ENCODE data around the gene DKK2. TPM values are rescaled to one million over a fixed set of nuclear protein-coding genes. Genes with fewer than 3 reads are reported as not detected.

DKK2 gene, protein sequence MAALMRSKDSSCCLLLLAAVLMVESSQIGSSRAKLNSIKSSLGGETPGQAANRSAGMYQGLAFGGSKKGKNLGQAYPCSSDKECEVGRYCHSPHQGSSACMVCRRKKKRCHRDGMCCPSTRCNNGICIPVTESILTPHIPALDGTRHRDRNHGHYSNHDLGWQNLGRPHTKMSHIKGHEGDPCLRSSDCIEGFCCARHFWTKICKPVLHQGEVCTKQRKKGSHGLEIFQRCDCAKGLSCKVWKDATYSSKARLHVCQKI
- total RNA-seq (2014; rRNA removed; shearing (Covaris generic)): 3.8 and 4.4 TPM in 2 replicates
- polyA plus RNA-seq (2015; cell fraction: cytosol; rRNA removed): 0.77 and 2.0 TPM in 2 replicates
- 1.2 and 1.7 TPM in 2 replicates for polyA plus RNA-seq (2015; cell fraction: nucleus; rRNA removed)

DNA sequence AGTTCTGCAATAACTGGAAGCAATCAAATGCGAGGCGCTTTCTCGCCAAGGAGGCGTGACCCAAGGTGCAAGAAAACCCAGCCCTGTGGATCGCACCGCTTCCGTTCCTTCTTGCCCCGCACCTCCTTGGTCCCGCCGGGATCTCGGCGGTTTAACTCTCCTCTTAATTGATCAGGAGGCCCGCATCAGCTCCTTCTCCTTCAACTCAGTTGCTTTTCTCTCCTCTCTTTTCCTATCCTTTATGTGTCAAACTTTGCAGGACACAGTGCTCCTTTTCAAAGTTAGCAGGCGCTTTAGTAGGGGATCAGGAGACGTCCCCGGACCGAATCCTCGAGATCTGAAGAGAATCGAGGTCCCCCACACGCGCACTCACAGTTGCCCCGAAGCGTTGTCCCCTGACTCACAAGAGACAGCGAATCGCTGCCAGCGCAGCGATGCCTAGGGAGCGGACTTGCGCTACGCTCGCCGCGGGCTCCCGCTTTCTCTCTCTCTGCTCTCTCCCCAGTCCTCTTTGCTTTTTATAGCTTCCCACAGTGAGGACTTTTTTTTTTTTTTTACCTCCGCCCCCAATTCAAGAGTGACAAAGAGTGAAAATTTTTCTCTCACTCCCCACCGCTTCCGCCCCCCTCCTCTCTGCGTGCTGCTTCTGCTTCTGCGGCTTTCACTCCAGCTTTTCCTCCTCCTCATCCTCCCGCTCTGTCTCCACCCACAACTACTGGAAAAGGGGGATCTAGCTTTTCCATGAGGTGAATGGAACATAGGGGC is at the start of gene DKK2:
DKK2 (minus strand) TSS at position 495 of the 765 bp plus-strand sequence. CDS start 722 bp downstream, outside the sequence.
- in situ Hi-C loops (cut with HindIII; ENCODE audit: low pct_unique_long_range_greater_than_20kb, low sequenced_read_pairs): no loop called here
- no peak for DNase-seq (ENCODE audit: low read depth, low spot score)

DNA sequence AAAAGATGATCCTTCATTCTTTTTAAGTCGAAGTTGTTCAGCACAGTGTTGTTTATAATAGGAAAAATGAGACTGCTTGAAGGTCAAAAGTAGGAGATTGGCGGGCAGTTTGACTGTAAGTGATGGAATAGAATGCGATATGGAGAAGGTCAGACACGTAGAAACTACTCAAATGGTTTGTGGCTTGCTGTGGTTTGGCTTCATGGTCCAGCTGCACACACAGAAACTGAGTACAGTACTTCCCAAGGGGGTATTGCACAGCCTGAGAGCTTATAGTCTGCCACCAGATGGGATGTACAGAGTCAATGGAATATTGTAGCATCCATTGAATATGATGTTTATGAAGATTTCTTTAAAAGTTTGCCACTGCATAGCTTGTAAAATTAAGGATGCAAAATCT is 41.1 kb upstream of the DKK2 start:
- in situ Hi-C loops (cut with HindIII; ENCODE audit: low pct_unique_long_range_greater_than_20kb, low sequenced_read_pairs): no loop called here
- DNase-seq (ENCODE audit: low read depth, low spot score): no peak

GRCh38 chr4:107072836-107073736 is 37.0 kb upstream of the DKK2 start:
- DNase-seq (ENCODE audit: low read depth, low spot score): no peak
- in situ Hi-C loops (cut with HindIII; ENCODE audit: low pct_unique_long_range_greater_than_20kb, low sequenced_read_pairs): no loop called here

DNA sequence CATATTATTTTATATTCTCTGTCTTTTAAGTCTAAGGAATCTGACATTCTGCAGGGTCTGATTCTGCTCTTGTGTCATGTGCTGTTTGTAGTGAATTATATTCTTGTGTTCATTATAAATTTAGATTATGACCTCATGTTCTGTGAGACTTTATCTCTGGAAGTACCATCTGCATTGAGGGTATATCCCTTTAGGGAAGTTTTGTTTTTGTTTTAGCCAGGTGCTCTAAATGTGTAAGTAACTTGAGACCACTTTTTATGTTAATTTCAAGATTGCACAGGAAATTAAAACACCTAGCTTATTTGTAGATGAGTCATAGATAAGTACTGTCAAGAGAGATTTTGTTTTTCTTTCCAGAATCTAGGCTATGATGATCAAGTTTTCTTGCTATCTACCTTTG is 35.0 kb upstream of the DKK2 start:
- DNase-seq (ENCODE audit: low read depth, low spot score): no peak
- in situ Hi-C loops (cut with HindIII; ENCODE audit: low pct_unique_long_range_greater_than_20kb, low sequenced_read_pairs): no loop called here

DNA sequence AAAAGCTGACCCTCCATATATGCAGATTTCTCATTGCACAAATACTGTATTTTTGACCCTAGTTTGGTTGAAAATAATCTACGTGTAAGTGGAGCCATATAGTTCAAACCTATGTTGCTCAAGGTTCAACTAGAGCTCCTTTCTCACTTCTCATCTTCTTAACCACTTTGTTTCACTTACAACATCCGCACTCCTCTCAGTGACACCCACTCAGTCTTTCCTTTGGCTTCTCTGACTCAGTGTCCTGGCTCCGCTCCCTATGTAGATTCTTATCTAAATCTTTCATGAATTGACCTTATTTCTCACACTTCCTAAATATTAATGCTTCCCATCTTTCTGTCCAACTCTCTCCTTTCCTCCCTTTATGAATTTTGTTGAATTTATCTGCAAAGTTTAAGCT is 32.9 kb upstream of the DKK2 start:
- in situ Hi-C loops (cut with HindIII; ENCODE audit: low pct_unique_long_range_greater_than_20kb, low sequenced_read_pairs): no loop called here
- no peak for DNase-seq (ENCODE audit: low read depth, low spot score)

GRCh38 chr4:107068116-107068515 is 32.0 kb upstream of the DKK2 start:
- in situ Hi-C loops (cut with HindIII; ENCODE audit: low pct_unique_long_range_greater_than_20kb, low sequenced_read_pairs): no loop called here
- DNase-seq (ENCODE audit: low read depth, low spot score): no peak

DNA sequence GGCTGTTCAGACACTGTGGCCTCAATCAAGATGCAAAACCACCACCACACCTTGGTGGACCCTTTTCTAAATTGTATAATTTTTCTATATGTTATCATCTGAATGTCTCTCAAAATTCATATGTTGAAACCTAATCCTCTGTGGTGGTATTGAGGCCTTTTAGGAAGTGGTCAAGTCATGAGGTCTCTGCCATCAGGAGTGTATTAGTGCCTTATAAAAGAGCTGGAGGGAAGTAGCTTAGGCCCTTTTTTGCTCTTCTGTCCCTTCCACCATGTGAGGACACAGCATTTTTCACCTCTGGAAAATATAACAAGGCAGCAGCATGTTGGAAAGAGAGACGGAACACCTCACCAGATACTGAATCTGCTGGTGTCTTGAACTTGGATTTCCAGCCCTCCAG is 30.5 kb upstream of the DKK2 start:
- DNase-seq (ENCODE audit: low read depth, low spot score): no peak
- in situ Hi-C loops (cut with HindIII; ENCODE audit: low pct_unique_long_range_greater_than_20kb, low sequenced_read_pairs): no loop called here

DNA sequence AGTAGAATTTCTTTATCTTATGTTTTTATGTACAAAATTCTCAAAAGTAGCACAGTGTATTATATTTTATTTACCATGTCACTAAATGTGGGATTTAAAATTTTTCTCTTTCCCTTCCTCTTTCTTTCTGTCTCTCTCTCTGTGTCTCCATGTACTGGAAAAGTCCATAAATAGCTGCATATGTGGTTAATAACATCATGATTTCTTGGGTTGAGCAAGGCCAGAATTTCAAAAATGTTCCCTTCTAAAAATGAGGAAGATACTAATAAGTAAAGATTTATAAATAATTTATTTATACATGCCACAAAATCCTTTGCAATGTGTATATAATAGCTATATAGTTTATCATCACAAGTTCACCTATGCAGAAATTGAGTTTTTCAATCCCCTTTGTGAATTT is 29.1 kb upstream of the DKK2 start:
- no peak for DNase-seq (ENCODE audit: low read depth, low spot score)
- in situ Hi-C loops (cut with HindIII; ENCODE audit: low pct_unique_long_range_greater_than_20kb, low sequenced_read_pairs): no loop called here

DNA sequence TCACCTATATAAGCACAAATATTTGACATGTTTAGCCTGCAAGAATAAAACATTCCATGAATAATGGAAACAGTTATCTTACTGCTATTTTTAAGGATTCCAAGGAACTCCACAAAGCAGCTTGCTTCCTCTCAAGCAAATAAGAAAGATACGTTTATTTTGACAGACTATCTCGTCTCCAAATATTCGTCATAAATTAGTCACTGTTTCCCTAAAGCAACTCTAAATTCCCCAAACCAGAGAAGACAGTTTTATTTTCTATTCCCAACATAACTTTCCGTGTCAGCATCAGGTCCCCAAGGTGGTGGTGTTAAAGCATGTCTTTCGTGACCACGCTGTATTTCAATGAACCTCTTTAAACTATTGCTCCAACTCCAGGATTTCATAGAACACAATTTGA is 24.3 kb upstream of the DKK2 start:
- in situ Hi-C loops (cut with HindIII; ENCODE audit: low pct_unique_long_range_greater_than_20kb, low sequenced_read_pairs): no loop called here
- DNase-seq (ENCODE audit: low read depth, low spot score): no peak

DNA sequence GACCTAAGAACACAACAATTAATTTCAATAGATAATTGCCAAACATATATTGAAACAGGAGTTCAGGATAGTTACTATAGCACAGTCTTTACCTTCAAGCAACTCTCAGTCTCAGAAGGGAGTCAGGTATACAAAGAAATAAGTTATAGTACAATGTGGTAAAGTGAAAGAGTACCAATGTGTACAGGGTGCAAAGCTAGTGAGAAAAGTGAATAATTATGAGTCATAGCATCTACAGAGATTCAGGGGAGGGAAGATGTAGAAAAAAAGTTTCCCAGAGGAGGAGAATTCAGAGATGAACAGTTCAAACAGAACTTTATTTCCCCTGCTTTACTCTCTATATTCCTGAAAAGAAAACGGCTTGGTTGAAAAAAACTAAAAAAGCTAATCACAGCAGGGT is 22.7 kb upstream of the DKK2 start:
- in situ Hi-C loops (cut with HindIII; ENCODE audit: low pct_unique_long_range_greater_than_20kb, low sequenced_read_pairs): no loop called here
- no peak for DNase-seq (ENCODE audit: low read depth, low spot score)

DNA sequence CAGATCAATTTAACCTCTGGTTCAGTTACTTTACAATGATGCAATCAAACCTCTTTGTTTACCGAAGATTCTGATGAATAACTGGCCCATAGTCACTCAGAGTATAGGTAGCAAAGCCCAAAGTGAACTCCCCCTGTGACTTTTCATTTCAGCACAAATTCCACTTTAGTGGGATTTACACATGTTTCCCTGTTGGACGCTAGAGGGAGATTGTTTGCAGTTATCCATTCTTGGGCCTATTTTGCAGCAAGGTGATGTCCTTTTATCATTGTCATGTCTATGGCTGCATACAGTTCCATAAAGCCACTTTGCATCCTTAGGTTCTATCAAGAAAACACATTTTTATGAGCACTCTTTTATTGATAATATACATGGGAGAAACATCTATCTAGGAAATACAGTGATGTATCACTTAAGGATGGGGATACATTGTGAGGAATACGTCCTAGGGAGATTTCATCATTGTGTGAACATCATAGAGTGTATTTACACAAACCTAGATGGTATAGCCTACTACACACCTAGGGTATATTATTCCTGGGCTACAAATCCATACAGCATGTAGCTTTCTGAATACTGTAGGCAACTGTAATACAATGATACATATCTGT is 14.5 kb upstream of the DKK2 start:
- DNase-seq (ENCODE audit: low read depth, low spot score): peak; percentile 46
- in situ Hi-C loops (cut with HindIII; ENCODE audit: low pct_unique_long_range_greater_than_20kb, low sequenced_read_pairs): no loop called here

GRCh38 chr4:107046261-107046660 is 10.1 kb upstream of the DKK2 start:
- DNase-seq (ENCODE audit: low read depth, low spot score): no peak
- in situ Hi-C loops (cut with HindIII; ENCODE audit: low pct_unique_long_range_greater_than_20kb, low sequenced_read_pairs): no loop called here

DNA sequence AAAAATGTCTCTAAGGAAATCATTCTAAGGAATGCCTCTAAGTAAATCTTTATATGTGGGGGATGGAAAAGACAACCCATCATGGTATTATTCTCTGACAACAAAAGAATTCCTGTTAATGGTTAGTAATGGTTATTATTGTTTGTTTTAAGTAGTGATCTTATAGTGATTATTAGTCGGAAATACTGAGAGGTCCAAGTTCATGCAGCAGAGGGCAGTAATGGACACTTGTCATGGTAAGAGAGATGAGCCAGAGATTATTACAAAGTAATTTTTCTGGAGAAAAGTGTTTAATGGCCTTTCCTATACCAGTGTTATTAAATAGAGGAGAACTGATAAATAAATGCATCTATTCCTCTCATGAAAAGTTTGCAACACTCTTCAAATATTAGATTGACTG is 8.1 kb upstream of the DKK2 start:
- peak; percentile 35 for DNase-seq (ENCODE audit: low read depth, low spot score)
- in situ Hi-C loops (cut with HindIII; ENCODE audit: low pct_unique_long_range_greater_than_20kb, low sequenced_read_pairs): no loop called here

- in situ Hi-C loops (cut with HindIII; ENCODE audit: low pct_unique_long_range_greater_than_20kb, low sequenced_read_pairs): no loop called here
- peak; percentile 45 for DNase-seq (ENCODE audit: low read depth, low spot score)
These were observed 1.1 kb upstream of the DKK2 start for GRCh38 chr4:107037199-107037584.

DNA sequence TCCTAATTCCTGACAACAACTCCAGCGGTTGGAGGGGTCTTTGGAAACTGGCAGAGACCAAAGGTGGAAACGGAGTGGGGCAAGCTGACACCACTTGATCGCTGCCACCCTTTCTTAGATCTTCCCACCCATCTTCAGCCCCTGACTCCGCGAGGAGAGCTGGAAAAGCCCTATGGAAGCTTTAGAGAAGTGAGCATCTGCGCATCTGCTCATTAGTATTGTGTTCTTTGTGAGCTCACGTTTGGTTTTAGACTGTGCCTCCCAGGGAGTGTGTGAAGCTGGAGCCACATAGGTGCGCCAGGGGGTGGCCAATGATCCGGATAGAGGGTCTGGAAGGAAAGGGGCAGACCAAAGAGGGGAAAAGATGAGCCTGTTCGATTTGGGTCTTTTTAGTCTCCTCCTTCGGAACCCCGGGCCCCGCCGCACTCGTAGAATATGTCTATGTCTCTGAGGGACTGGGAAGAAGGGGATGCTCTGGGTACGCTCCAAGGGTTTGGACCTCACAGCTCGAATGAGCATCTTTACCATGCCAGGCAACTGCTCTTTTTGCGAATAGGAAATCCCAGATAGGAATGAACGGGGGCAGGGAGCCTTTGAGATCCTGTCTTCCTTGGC is 578 bp upstream of the DKK2 start:
- DNase-seq (ENCODE audit: low read depth, low spot score): no peak
- in situ Hi-C loops (cut with HindIII; ENCODE audit: low pct_unique_long_range_greater_than_20kb, low sequenced_read_pairs): no loop called here

GRCh38 chr4:107034996-107035818 is 906 bp downstream of the DKK2 start:
- in situ Hi-C loops (cut with HindIII; ENCODE audit: low pct_unique_long_range_greater_than_20kb, low sequenced_read_pairs): no loop called here
- no peak for DNase-seq (ENCODE audit: low read depth, low spot score)
